GM12878 (cell line): ENCODE measurements around the gene DAGLA.

Experiments used
- POLR2A ChIP-seq: IDR thresholded peaks from 2 replicates; pipeline ENCODE4 v1.6.1; 2011; ENCODE audit warnings: low read depth, mild to moderate bottlenecking, low read length
- RFX5 ChIP-seq: IDR thresholded peaks from 2 replicates; pipeline ENCODE4 v1.6.1; 2011; ENCODE audit warnings: low read depth, low read length, improper control_type of control experiment

DNA sequence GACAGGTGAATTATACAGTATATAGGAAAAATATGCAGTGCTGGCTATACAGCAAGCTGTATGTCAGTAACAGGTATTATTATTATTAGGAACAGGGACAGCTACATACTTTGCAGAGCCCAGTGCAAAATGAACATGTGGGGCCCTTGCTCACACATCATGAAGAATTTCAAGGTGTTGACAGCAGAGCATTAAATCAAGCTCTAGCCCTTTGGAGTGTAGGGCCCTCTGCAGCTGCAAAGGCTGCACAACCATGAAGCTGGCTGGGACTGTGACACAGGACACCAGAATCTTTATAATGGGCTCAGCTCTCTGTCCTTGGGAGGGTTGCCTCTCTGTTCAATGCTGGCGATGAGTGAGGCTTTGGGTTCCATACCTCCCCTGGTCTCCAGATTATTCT, 44.9 kb upstream of the DAGLA start:
- TF ChIP-seq RFX5 (no peak), POLR2A (no peak)
